HG02970 (cell line): Measurements from ENCODE around the gene USH2A.
"Not testable (repeated sequence)": the region's sequence is repeated elsewhere in the genome, so short reads cannot be mapped to it uniquely, and the experiment has no call there.

Experiments
- ATAC-seq: cut with Tn5 transposase; IDR thresholded peaks from one replicate; pipeline ENCODE4 v1.9.1; 2021; ENCODE audit warnings: mild to moderate bottlenecking, moderate library complexity, moderate number of reproducible peaks; ENCODE audit not compliant: unreplicated experiment, low FRiP score

The USH2A gene

DNA sequence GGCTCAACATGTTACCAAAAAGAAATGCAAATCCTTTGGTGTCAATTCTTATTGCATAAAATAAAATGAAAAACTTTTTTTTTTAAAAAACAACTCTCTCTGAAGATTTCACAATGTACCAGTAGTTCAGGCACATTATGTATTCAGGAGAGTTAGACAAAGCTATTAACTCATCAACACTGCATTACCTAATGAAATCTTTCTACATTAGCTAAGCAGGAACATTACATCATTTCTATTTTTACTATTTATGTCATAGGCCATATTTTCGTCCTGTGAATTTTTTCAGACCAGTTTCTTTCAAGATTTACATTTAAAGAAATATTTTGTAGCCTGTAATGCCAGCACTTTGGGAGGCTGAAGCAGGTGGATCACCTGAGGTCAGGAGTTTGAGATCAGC is 366.2 kb downstream of the USH2A start:
- ATAC-seq: no peak

- ATAC-seq: no peak
These were observed 368.2 kb downstream of the USH2A start for GRCh38 chr1:216055004-216055403.

DNA sequence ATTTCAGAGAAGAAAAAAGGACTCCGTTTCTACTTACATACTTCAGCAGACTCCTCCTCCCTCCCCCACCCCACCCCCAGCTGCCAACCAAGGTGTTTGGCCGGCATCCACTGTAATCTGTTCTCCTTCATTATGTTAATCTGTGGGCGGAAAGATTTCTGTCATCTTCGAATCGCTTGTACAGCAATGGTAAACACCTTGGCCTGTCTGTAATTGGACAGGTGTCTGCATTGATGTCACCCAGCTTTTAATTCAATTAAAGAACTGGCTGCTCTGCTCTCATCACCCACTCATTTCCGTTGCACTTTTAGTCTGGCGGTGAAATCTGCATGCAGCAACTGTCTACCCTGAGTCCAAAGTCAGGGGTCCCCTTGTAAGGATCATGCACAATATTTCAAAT is 368.6 kb downstream of the USH2A start:
- ATAC-seq: no peak

- ATAC-seq: no peak
These were observed 372.2 kb downstream of the USH2A start for GRCh38 chr1:216051071-216051470.

DNA sequence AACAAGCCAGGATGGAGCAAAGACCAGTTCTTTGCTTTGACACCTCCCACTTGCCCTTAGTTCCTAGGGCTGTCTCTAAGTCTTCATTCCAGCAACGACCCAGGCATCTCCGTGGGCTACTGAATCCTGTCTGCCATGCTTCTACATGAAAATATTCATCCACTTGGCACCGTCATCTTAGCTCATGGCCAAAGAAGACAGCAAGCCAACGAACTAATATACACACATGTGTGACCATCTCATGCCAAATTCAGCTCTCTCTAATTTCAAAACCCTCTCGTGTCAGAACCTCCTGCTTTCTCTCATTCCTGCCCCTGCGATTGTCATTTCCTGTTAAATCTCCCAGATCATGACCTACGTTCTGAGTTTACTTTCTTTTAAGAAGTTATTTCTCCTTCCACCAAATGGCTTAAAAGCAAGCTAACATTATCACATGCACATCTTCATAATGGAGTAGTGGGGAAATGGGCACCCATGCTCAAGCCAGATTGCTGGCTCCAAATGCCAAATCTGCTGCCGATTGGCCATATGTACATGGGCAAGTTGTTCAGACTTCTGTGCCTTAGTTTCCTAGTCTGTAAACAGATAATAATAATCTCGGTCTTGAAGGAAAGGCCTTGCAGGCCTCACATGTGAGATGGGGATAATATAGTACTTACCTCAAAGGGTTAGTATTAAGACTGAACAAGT is 373.4 kb downstream of the USH2A start:
- no peak for ATAC-seq

DNA sequence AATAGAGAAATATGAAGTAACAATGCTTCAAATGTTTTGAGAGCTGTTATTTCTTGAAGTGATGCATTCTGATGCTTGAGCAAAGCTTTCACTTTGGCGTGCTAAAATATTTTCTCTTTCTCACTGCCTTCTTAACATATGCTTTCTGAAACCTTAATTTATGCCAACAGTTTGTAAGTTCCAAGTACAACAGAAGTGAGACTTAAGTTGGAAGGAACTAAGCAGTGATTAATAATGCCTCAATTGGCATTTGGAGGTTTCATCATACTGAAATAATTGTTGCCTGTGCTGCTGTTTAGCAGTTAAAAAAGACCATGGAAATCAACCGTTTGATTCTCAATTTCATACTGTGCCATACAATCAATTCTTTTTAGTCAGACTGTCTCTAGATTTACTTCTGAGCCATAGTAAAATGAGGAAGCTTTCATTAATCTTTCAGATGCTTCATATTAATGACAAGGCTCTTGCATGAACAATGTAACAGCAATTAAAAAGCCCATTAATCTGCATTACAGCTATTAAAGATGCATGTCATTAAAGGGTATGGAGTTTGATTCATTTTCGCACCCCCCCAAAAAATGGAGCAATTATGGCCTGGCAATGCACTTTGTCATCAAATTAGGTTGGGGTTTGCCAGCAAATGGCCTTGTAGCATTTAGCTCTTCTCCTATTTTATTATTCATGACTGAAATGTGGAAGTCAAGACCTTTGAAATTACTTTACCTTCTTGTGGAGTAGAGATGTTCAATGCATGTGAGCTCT is 375.3 kb downstream of the USH2A start:
- no peak for ATAC-seq

GRCh38 chr1:216046336-216046735 is 376.9 kb downstream of the USH2A start:
- no peak for ATAC-seq

- ATAC-seq: no peak
These were observed 377.8 kb downstream of the USH2A start for GRCh38 chr1:216045400-216045799.

- no peak for ATAC-seq
These were observed 378.7 kb downstream of the USH2A start for GRCh38 chr1:216044538-216044937.

- no peak for ATAC-seq
These were observed 388.7 kb downstream of the USH2A start for GRCh38 chr1:216034506-216034905.

DNA sequence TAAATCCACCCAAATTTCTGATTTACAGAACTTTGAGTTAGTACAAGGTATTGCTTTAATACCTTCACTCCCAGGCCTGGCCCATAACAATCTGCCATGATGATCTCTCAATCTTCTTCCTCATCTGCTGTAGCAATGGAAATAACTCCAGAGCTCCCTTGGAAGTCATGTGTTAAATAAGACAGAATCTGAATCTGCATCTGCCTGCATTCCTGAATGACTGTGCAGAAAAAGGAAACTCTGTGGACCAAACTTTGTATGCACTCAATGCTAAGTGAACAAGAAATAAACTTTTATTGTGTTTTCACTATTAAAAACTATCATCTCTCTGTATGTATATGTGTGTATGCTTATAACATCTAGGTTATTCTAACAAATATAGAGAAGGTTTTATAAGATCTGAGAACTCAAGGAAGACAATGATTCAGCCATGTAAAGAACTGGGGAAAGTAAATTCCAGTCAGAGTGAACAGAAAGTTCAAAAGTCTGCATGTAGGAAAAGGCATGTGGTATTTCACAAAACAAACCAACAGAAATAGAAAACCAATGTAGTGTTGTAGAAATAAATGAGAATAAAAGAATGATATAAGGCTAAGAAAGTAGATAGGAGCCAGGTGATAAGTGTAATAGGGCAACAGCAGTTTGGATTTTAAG is 390.2 kb downstream of the USH2A start:
- no peak for ATAC-seq

DNA sequence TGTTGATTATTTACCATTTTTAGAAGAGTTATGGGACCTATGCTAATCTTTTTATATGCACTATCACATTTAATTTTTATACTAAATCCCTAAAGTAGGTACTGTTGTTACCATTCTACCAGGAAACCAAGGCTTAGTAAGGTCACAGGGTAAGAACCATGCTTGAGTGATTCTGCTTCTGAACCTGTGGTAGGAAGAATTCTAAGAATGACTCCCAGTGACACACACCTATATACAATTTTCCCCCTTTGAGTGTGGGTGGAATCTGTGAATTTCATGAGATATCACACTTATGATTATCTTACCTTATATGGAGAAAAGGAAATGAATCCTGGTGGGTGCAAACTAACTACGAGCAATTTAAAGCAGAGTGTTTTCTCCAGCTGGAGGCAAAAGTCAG is 391.0 kb downstream of the USH2A start:
- no peak for ATAC-seq

GRCh38 chr1:216028631-216029030 is 394.6 kb downstream of the USH2A start:
- ATAC-seq: no peak

- no peak for ATAC-seq
These were observed 398.7 kb downstream of the USH2A start for GRCh38 chr1:216024546-216024945.

DNA sequence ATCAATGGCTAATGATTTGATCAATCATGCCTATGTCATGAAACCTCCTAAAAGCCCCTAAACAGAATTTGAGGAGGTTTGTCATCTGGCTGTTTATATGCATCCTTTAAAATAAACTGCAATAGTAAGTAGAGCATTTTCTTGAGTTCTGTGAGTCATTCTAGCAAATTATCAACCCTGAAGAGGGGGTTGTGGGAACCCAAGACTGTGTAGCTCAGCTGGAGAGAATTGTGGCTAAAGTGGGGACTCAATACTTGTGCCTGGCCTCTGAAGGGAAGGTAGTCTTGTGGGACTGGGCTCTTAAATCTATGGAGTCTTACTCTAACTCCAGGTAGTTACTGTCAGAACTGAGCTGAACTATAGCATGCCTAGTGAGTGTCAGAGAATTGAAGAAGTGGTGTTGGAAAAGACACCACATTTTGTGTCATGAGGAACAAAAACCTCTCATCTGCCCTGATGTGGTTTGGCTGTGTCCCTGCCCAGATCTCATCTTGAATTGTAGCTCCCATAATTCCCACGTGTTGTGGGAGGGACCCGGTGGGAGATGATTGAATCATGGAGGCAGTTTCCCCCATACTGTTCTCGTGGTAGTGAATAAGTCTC is 402.4 kb downstream of the USH2A start:
- no peak for ATAC-seq

GRCh38 chr1:216015116-216015515 is 408.1 kb downstream of the USH2A start:
- ATAC-seq: no peak

DNA sequence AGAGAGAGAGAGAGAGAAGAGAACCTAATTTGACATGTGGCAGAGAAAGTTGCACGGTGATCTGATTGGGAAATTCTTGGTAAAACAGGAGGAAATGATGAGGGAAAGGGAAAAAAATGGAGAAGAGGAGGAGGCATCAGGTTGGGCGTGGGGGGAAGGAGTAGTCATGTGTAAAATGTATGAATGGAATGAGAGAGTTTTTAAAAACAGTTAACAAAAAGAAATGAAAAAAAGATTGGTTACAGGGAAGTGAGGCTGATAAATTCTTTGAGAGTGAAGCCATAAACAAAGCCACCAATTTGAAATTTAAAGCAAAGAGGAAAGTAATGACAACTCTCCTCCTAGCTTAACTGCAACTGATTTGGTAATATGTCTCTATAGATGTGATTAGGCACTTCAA is 409.2 kb downstream of the USH2A start:
- ATAC-seq: no peak

DNA sequence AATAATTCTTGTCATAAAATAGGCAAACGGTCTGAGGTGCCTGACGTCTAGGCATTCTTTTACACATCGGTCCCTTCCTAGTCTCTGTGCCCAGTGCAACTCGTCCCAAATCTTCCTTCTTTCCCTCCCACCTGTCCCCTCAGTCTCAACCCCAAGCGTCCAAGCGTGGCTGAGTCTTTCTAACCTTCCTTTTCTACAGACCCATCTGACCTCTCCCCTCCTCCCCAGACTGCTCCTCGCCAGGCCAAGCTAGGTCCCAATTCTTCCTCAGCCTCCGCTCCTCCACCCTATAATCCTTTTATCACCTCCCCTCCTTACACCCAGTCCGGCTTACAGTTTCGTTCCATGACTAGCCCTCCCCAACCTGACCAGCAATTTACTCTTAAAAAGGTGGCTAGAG is 413.8 kb downstream of the USH2A start:
- ATAC-seq: not testable (repeated sequence)

- ATAC-seq: peak; percentile 90
These were observed 417.3 kb downstream of the USH2A start for GRCh38 chr1:216005916-216006315.

- no peak for ATAC-seq
These were observed 430.6 kb downstream of the USH2A start for GRCh38 chr1:215992620-215993019.
